Mesendoderm (in vitro differentiated cells): ENCODE measurements around the gene BAIAP2.
"Not testable (repeated sequence)": the region's sequence is repeated elsewhere in the genome, so short reads cannot be mapped to it uniquely, and the experiment has no call there.

Experiments
- DNase-seq: peaks from one replicate; pipeline ENCODE4 v3.0.0; 2013
- H2AK5ac ChIP-seq: 2 replicates; pipeline ENCODE4 v1.6.1; 2013; ENCODE audit warnings: low read length, inconsistent platforms
- H2BK120ac ChIP-seq: 2 replicates; pipeline ENCODE4 v1.6.1; 2013; ENCODE audit warnings: low read depth, mild to moderate bottlenecking, low read length, moderate library complexity, mixed read lengths
- H2BK15ac ChIP-seq: replicated peaks from 2 replicates; pipeline ENCODE4 v1.6.1; 2013; ENCODE audit warnings: low read depth, mild to moderate bottlenecking, moderate library complexity
- H2BK5ac ChIP-seq: 2 replicates; pipeline ENCODE4 v1.6.1; 2013; ENCODE audit warnings: low read length, inconsistent platforms
- H3K18ac ChIP-seq: 2 replicates; pipeline ENCODE4 v1.6.1; 2013; ENCODE audit warnings: mild to moderate bottlenecking, low read length, mixed read lengths
- H3K23ac ChIP-seq: one replicate; pipeline ENCODE4 v1.6.1; 2013; ENCODE audit warnings: low read length
- H3K27ac ChIP-seq: 2 replicates; pipeline ENCODE4 v1.5.1; 2013; ENCODE audit warnings: low read depth, mild to moderate bottlenecking, inconsistent platforms, low read length, moderate library complexity
- H3K27me3 ChIP-seq: 2 replicates; pipeline ENCODE4 v1.6.1; 2013; ENCODE audit warnings: low read length, control low read depth, mild to moderate bottlenecking, inconsistent platforms; ENCODE audit not compliant: insufficient read depth, poor library complexity
- H3K36me3 ChIP-seq: 2 replicates; pipeline ENCODE4 v1.6.1; 2013; ENCODE audit warnings: low read length, inconsistent platforms; ENCODE audit not compliant: control insufficient read depth, insufficient read depth
- H3K4ac ChIP-seq: one replicate; pipeline ENCODE4 v1.6.1; 2013; ENCODE audit warnings: low read depth, mild to moderate bottlenecking, low read length, moderate library complexity
- H3K4me1 ChIP-seq: 2 replicates; pipeline ENCODE4 v1.6.1; 2013; ENCODE audit warnings: low read depth, low read length, inconsistent platforms; ENCODE audit not compliant: control insufficient read depth
- H3K4me2 ChIP-seq: 2 replicates; pipeline ENCODE4 v1.6.1; 2013; ENCODE audit warnings: low read length
- H3K4me3 ChIP-seq: 2 replicates; pipeline ENCODE4 v1.5.1; 2013; ENCODE audit warnings: mild to moderate bottlenecking, low read length
- H3K56ac ChIP-seq: one replicate; pipeline ENCODE4 v1.6.1; 2013; ENCODE audit warnings: low read length
- H3K79me1 ChIP-seq: 2 replicates; pipeline ENCODE4 v1.6.1; 2013; ENCODE audit warnings: low read length, inconsistent platforms
- H3K79me2 ChIP-seq: 2 replicates; pipeline ENCODE4 v1.6.1; 2013; ENCODE audit warnings: mild to moderate bottlenecking, low read length; ENCODE audit not compliant: control insufficient read depth, insufficient read depth
- H3K9ac ChIP-seq: 2 replicates; pipeline ENCODE4 v1.6.1; 2013; ENCODE audit warnings: low read length, inconsistent platforms
- H4K5ac ChIP-seq: one replicate; pipeline ENCODE4 v1.6.1; 2013; ENCODE audit warnings: low read length
- H4K8ac ChIP-seq: one replicate; pipeline ENCODE4 v1.6.1; 2013; ENCODE audit warnings: low read depth, mild to moderate bottlenecking, control low read depth, low read length, moderate library complexity
- WGBS: extraction: QIAGEN DNeasy Blood & Tissue Kit; methylation state at CpG from one replicate; pipeline ENCODE4 v1.1.7; 2013; ENCODE audit warnings: low lambda C conversion rate, missing lambda C conversion rate; ENCODE audit not compliant: insufficient coverage; ENCODE audit errors: extremely low coverage; 5-methylcytosine and 5-hydroxymethylcytosine counted together

The BAIAP2 gene

GRCh38 chr17:81152288-81152828 lies 117.4 kb downstream of the BAIAP2 start:
- no CpG with 5 or more reads among the region's 8 CpGs for WGBS
- Histone ChIP-seq H3K27ac (no peak overlapping the region), H3K4me3 (no peak overlapping the region), H4K5ac (no peak overlapping the region), H3K79me2 (no peaks in the 10 kb centered on the region), H2BK5ac (no peak overlapping the region), H2BK15ac (no peak overlapping the region), H3K4me1 (no peaks in the 10 kb centered on the region), H2BK120ac (no peak overlapping the region), H3K4me2 (no peak overlapping the region), H3K9ac (no peak overlapping the region), H3K56ac (no peak overlapping the region), H3K23ac (no peak overlapping the region), H3K79me1 (no peaks in the 10 kb centered on the region), H2AK5ac (no peak overlapping the region), H3K18ac (no peak overlapping the region), H3K27me3 (no peaks in the 10 kb centered on the region), H4K8ac (no peak overlapping the region), H3K36me3 (no peaks in the 10 kb centered on the region), H3K4ac (no peak overlapping the region)
- no peak for DNase-seq

DNA sequence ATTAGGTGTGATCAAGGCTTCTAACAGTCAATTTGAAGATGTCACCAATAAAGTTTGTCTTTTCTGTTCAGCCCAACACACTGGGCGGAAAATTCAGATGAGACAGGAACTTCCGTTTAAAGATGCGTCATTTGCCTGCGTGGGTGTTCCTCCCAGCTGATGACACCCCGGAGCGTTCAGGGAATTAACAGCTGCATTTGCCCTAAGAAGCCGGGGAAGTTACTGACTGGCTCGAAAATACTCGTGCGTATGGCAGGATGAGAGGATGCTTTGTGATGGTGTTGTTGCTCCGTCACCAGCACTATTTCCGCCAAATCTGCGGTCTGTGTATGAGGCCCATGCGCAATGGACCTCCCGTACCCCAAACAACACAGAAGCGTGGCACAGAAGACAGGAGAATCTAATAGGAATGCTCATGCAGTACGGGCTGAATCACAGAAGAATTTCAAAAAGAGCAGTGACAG lies 118.4 kb downstream of the BAIAP2 start:
- H2BK5ac ChIP-seq, result no peak overlapping the region
- no peak overlapping the region for H3K23ac ChIP-seq
- H3K4me2 ChIP-seq, result no peak overlapping the region
- H3K36me3 ChIP-seq, result no peaks in the 10 kb centered on the region
- H3K27ac ChIP-seq, result no peak overlapping the region
- no peak overlapping the region for H3K56ac ChIP-seq
- no peak overlapping the region for H3K18ac ChIP-seq
- no CpG with 5 or more reads among the region's 17 CpGs for WGBS
- H3K79me2 ChIP-seq, result no peaks in the 10 kb centered on the region
- H4K5ac ChIP-seq, result no peak overlapping the region
- no peak for DNase-seq
- no peak overlapping the region for H2BK120ac ChIP-seq
- no peak overlapping the region for H3K9ac ChIP-seq
- no peak overlapping the region for H3K4ac ChIP-seq
- H2BK15ac ChIP-seq, result no peak overlapping the region
- H3K27me3 ChIP-seq, result no peaks in the 10 kb centered on the region
- no peak overlapping the region for H3K4me3 ChIP-seq
- H3K4me1 ChIP-seq, result no peaks in the 10 kb centered on the region
- H2AK5ac ChIP-seq, result no peak overlapping the region
- no peak overlapping the region for H4K8ac ChIP-seq
- no peaks in the 10 kb centered on the region for H3K79me1 ChIP-seq

DNA sequence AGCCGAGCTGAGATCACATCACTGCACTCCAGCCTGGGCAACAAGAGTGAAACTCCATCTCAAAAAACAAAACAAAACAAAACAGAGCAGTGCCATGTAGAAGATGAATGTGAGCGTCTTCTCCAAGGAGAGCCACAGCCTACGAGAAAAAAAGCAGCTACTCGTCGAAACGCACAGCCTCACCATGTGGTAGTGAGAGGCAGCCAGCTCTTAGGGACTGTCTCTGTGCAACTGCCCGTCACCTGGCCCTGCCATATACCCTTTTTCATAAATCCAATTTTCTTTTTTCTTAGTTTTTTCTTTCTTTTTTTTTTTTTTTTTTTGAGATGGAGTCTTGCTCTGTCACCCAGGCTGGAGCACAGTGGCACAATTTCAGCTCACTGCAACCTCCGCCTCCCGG lies 119.1 kb downstream of the BAIAP2 start:
- H3K4me2 ChIP-seq, H3K27ac ChIP-seq, H3K79me2 ChIP-seq, H2BK15ac ChIP-seq, H4K5ac ChIP-seq, H3K4me1 ChIP-seq, H3K4me3 ChIP-seq, H3K79me1 ChIP-seq, H2BK120ac ChIP-seq, H2BK5ac ChIP-seq, H3K4ac ChIP-seq, H2AK5ac ChIP-seq, H3K27me3 ChIP-seq, H3K23ac ChIP-seq, H3K56ac ChIP-seq, H3K36me3 ChIP-seq, H3K18ac ChIP-seq, H3K9ac ChIP-seq, DNase-seq, H4K8ac ChIP-seq: not testable (repeated sequence)
- WGBS, result no CpG with 5 or more reads among the region's 9 CpGs

DNA sequence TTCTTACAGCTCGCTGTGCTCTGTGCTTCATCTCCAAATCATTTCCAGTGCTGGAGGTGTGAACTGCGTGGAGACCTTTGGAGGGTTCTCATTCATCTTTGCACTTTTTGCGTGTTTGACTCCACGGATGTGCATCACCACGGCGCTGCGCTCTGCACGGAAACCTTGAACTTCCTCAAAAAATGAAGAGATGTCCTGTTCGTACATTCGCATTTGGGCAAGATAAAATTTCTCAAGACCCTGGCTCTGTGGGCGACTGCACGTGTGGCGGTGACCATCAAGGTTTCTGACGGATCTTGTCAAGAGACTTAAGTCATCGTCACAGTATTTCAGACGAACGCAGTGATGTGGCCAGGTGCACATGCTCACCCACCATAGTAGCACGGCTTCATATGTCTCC lies 120.0 kb downstream of the BAIAP2 start:
- DNase-seq, result no peak
- Histone ChIP-seq H3K27me3 (no peaks in the 10 kb centered on the region), H3K9ac (no peak overlapping the region), H2BK120ac (no peak overlapping the region), H2AK5ac (no peak overlapping the region), H2BK5ac (no peak overlapping the region), H4K8ac (no peak overlapping the region), H3K18ac (no peak overlapping the region), H3K4me1 (no peaks in the 10 kb centered on the region), H3K79me2 (no peaks in the 10 kb centered on the region), H3K79me1 (no peaks in the 10 kb centered on the region), H3K23ac (no peak overlapping the region), H3K36me3 (no peaks in the 10 kb centered on the region), H4K5ac (no peak overlapping the region), H3K27ac (no peak overlapping the region), H3K56ac (no peak overlapping the region), H2BK15ac (no peak overlapping the region), H3K4me2 (no peak overlapping the region), H3K4ac (no peak overlapping the region), H3K4me3 (no peak overlapping the region)
- WGBS, result no CpG with 5 or more reads among the region's 18 CpGs

GRCh38 chr17:81156866-81157805 lies 122.2 kb downstream of the BAIAP2 start:
- Histone ChIP-seq H2BK120ac (no peak overlapping the region), H3K27ac (no peak overlapping the region), H3K27me3 (no peaks in the 10 kb centered on the region), H3K4me3 (no peak overlapping the region), H3K36me3 (no peaks in the 10 kb centered on the region), H3K18ac (no peak overlapping the region), H3K9ac (no peak overlapping the region), H3K4me1 (no peaks in the 10 kb centered on the region), H3K79me1 (no peaks in the 10 kb centered on the region), H2BK5ac (no peak overlapping the region), H3K23ac (no peak overlapping the region), H3K4ac (no peak overlapping the region), H3K4me2 (no peak overlapping the region), H2BK15ac (no peak overlapping the region), H4K5ac (no peak overlapping the region), H3K56ac (no peak overlapping the region), H2AK5ac (no peak overlapping the region), H4K8ac (no peak overlapping the region), H3K79me2 (no peaks in the 10 kb centered on the region)
- whole genome bisulfite sequencing, result no CpG with 5 or more reads among the region's 38 CpGs
- DNase-seq, result no peak
